T-helper 22 cell (primary cell): ENCODE data around the gene PIK3CG.
"Not testable (repeated sequence)": the region's sequence is repeated elsewhere in the genome, so short reads cannot be mapped to it uniquely, and the experiment has no call there.

Experiments used
- DNase-seq: peaks from one replicate; pipeline ENCODE4 v3.0.0-alpha.2; 2020; ENCODE audit warnings: low read depth

Gene PIK3CG

DNA sequence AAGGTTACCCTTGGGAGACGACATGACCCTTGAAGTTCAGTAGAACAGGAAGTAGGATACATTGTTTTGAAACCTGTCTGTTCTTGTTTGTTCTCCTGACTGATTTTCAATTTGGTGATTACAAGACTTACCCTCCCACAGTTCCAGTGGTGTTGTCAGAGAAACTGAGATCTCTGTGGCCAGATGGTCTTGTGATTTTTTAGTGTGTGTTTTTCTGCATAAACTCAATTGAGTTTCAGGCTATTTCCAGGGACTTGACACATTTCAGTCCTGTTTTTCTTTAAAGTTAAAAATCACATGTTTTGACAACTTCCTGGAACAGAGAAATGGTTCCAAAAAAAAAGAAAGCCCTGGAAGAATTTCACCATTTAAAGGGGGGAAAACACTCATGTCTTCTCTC lies 22.3 kb downstream of the PIK3CG start:
- no peak for DNase-seq

GRCh38 chr7:106888204-106888603 lies 23.1 kb downstream of the PIK3CG start:
- DNase-seq = no peak

DNA sequence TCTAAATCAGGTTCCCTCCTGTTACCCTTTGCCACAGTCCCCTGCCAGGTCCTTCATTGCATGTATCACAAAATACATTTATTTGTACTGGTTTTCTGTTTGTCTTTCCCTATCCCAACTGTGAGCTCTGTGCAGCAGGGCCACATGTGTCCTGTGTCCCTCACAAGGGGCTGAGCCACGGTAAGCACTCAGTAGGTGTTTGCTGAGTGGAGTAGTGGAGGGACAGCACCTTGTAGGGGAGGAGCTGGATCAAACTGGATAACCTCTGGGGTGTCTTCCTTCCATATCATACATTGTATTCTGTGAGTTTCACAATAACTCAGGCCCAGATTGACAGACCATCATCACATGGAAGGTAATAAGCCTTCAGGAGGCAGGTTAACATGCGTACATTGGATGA lies 25.9 kb downstream of the PIK3CG start:
- DNase-seq = no peak

DNA sequence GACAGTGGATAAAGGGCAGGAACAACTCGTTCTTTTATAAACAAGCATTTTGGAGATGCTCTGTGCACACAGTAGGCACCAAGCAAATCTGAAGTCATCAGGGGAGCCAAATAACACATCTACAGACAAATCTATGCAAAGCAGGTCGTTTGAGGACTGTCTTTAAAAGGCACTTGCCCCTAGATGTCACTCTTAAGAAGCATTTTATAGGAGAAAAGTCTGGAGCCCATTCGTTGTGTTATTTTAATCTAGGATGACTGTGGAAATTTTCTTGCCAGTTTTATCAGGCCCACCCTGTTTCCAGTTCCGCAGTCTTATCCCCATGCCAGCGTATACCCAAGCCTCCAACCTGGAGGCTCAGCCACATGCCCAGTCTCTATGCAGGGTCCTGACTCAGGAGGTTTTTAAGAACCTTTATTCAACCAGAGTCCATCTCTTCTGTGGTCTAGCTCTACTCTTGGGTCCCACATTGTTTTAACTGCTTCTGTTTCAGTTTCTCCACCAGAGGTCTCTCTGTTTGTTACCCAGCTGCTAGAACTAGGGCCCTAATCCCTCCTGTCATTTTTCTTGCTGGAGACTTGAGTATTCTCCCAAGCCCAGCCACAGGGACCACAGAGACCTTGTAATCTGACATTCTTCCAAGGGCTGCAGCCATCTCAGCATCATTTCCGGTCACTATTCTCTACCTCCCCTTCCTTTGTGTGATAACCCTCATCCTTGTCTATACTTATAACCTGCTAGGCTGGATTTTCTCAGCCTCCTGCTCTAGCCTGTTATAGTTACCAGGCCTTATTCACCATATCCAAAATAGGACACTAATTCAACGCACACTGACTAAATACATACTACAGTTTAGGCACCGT lies 26.7 kb downstream of the PIK3CG start:
- DNase-seq = no peak

DNA sequence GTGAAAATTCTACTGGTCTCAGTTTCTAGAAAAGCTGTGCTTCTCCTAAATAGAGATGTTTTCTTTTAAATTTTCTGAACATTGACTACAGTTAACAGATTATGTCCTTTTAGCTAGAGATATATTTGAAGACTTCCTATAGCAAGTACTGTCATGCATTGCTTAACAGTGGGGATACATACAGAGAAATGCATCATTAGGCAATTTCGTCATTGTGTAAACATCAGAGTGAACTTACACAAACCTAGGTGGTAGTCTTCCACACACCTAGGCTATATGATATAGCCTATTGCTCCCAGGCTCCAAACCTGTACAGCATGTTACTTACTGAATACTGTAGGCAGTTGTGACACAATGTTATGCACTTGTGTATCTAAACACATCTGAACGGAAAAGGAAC lies 28.5 kb downstream of the PIK3CG start:
- DNase-seq = no peak

- no peak for DNase-seq
Measured at GRCh38 chr7:106895246-106895864, 30.3 kb downstream of the PIK3CG start.

- no peak for DNase-seq
Measured at GRCh38 chr7:106896231-106896630, 31.1 kb downstream of the PIK3CG start.

DNA sequence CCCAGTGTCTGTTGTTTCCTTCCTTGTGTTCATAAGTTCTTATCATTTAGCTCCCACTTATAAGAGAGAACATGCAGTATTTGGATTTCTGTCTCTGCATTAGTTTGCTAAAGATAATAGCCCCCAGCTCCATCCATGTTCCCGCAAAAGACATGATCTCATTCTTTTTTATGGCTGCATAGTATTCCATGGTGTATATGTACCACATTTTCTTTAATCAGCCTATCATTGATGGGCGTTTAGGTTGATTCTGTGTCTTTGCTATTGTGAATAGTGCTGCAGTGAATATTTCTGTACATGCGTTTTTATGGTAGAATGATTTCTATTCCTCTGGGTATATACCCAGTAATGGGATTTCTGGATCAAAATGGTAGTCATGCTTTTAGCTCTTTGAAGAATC lies 32.5 kb downstream of the PIK3CG start:
- DNase-seq = not testable (repeated sequence)

- DNase-seq = not testable (repeated sequence)
Measured at GRCh38 chr7:106898967-106899366, 33.9 kb downstream of the PIK3CG start.

- DNase-seq = no peak
Measured at GRCh38 chr7:106901828-106902441, 36.9 kb downstream of the PIK3CG start.

DNA sequence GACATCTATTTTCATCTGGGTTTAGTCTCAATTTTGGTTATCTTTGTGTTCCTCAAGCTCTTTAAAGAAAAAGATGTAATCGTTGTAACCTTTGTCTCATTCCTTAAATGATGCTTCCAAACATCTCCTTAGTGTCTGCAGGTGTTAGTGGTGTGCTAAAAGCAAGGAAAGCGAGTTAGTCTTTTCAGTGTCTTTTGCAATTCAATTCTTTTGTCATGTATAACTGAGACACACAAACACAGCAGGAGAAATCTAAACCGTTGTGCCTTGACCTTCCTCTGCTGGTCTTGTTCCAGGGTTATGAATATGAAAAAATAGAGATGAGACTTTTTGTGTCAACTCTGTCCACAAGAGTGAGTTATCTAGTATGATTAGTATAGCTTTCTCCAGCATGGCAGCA lies 40.7 kb downstream of the PIK3CG start:
- DNase-seq = no peak

GRCh38 chr7:106911959-106912358 lies 46.9 kb downstream of the PIK3CG start:
- no peak for DNase-seq

- no peak for DNase-seq
Measured at GRCh38 chr7:106914018-106914607, 49.0 kb downstream of the PIK3CG start.

GRCh38 chr7:106915407-106915806 lies 50.3 kb downstream of the PIK3CG start:
- no peak for DNase-seq

- DNase-seq = no peak
Measured at GRCh38 chr7:106915873-106916272, 50.8 kb downstream of the PIK3CG start.

DNA sequence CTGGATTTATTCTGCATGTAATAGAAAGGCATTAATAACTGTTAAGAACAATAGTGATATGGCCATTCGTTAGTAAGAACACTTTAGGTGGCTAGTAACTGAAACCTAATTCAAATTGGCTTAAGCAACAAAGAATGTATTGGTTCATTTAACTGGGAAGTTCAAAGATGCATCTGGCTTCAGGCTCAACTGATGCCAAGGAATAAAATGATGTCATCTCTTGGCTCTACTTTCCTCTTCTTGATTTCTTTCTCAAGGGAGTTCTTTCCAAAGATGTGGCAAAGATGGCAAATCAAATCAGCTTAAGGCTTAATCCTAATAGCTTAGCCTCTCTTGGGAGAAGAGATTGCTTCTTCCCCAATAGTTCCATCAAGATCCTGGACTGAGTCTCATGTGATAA lies 51.6 kb downstream of the PIK3CG start:
- no peak for DNase-seq

DNA sequence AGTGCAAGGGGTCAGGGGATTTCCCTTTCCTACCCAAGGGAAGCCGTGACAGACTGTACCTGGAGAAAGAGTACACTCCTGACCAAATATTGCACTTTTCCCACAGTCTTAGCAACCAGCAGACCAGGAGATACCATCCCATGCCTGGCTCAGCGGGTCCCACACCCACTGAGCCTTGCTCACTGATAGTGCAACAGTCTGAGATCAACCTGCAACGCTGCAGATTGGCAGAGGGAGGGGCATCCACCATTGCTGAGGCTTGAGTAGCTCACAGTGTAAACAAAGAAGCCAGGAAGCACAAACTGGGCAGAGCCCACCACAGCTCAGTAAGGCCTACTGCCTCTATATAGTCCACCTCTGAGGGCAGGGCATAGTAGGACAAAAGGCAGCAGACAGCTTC lies 53.9 kb downstream of the PIK3CG start:
- no peak for DNase-seq

DNA sequence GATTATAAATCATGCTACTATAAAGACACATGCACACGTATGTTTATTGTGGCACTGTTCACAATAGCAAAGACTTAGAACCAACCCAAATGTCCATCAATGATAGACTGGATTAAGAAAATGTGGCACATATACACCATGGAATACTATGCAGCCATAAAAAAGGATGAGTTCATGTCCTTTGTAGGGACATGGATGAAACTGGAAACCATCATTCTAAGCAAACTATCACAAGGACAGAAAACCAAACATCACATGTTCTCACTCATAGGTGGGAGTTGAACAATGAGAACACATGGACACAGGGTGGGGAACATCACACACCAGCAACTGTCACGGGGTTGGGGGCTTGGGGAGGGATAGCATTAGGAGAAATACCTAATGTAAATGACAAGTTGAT lies 59.4 kb downstream of the PIK3CG start:
- not testable (repeated sequence) for DNase-seq

DNA sequence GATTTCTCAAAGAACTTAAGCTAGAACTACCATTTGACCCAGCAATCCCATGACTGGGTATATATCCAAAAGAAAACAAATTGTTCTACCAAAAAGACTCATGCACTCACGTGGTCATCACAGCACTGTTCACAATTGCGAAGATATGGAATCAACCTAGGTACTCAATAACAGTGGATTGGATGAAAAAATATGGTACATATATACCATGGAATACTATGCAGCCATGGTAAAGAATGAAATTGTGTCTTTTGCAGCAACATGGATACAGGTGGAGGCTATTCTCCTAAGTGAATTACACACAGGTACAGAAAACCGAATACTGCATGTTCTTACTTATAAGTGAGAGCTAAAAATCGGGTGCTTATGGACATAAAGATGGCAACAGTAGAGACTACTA lies 61.8 kb downstream of the PIK3CG start:
- DNase-seq = no peak

GRCh38 chr7:106927536-106927935 lies 62.5 kb downstream of the PIK3CG start:
- DNase-seq = no peak

DNA sequence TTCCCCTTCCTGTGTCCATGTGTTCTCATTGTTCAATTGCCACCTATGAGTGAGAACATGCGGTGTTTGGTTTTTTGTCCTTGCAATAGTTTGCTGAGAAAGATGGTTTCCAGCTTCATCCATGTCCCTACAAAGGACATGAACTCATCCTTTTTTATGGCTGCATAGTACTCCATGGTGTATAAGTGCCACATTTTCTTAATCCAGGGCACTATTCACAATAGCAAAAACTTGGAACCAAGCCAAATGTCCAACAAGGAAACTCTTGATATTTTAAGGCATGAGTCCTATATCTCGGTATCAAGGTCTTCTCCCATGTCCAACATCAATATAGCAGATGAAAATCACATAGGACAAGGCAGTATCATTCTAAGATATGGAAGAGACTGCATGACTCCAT lies 64.5 kb downstream of the PIK3CG start:
- not testable (repeated sequence) for DNase-seq

GRCh38 chr7:106936236-106936635 lies 71.2 kb downstream of the PIK3CG start:
- DNase-seq = no peak

- not testable (repeated sequence) for DNase-seq
Measured at GRCh38 chr7:106938122-106938521, 73.0 kb downstream of the PIK3CG start.
